Activated CD4-positive, alpha-beta T cell treated with anti-CD3 and anti-CD28 coated beads, Interleukin-2, amount 10 ng/mL, durations not matched to agents 24 days and 14 days (primary cell): ENCODE measurements around the gene TNFRSF6B. TPM values are rescaled to one million over a fixed set of nuclear protein-coding genes. Genes with fewer than 3 reads are reported as not detected.
"Not testable (repeated sequence)": the region's sequence is repeated elsewhere in the genome, so short reads cannot be mapped to it uniquely, and the experiment has no call there.

Experiments
- DNase-seq: peaks from one replicate; pipeline ENCODE4 v3.0.0; 2022
- H3K27ac Mint-ChIP-seq: one replicate; pipeline ENCODE4 v1.8.0; 2022; ENCODE audit warnings: mild to moderate bottlenecking, mixed read lengths
- H3K27me3 Mint-ChIP-seq: one replicate; pipeline ENCODE4 v1.8.0; 2022; ENCODE audit warnings: mixed read lengths
- H3K36me3 Mint-ChIP-seq: one replicate; pipeline ENCODE4 v1.8.0; 2022; ENCODE audit warnings: low read depth, mild to moderate bottlenecking, mixed read lengths
- H3K4me1 Mint-ChIP-seq: one replicate; pipeline ENCODE4 v1.8.0; 2021; ENCODE audit warnings: mixed read lengths
- H3K4me3 Mint-ChIP-seq: one replicate; pipeline ENCODE4 v1.8.0; 2022; ENCODE audit warnings: mild to moderate bottlenecking, moderate library complexity, mixed read lengths
- H3K9me3 Mint-ChIP-seq: one replicate; pipeline ENCODE4 v1.8.0; 2021; ENCODE audit warnings: mixed read lengths
- intact Hi-C: fragments of 100-400 bp; cut with micrococcal nuclease; formaldehyde crosslinking; loops from one replicate; pipeline ENCODE4 v1.15.1; 2023
- total RNA-seq: library from RNA; stranded (reverse); gene quantifications from 2 replicates; pipeline ENCODE4 v1.2.3, GENCODE V29; 2022

TNFRSF6B gene
- total RNA-seq, 1 donor from 2014 or later: not detected

GRCh38 chr20:63708301-63709148 is 12.1 kb downstream of the TNFRSF6B start:
- peaks cover 27% of the 10 kb centered on the region for H3K4me1 Mint-ChIP-seq
- peaks cover 60% of the 10 kb centered on the region for H3K36me3 Mint-ChIP-seq
- H3K27me3 Mint-ChIP-seq: no peaks in the 10 kb centered on the region
- intact Hi-C loops: loop anchor here (5.0 kb wide), 3 partner anchors 34 to 354 kb away; partner anchors contain the start of genes TCEA2 and UCKL1
- peak overlapping the region; percentile 80 for H3K27ac Mint-ChIP-seq
- no peaks in the 10 kb centered on the region for H3K9me3 Mint-ChIP-seq
- H3K4me3 Mint-ChIP-seq: peak overlapping the region; percentile 95
- no peak for DNase-seq

- Mint-ChIP-seq H3K36me3 (peaks cover 65% of the 10 kb centered on the region), H3K27ac (no peak overlapping the region), H3K9me3 (no peaks in the 10 kb centered on the region), H3K4me1 (peaks cover 27% of the 10 kb centered on the region), H3K27me3 (no peaks in the 10 kb centered on the region), H3K4me3 (peak overlapping the region; percentile 95)
- intact Hi-C loops: loop anchor here (5.0 kb wide), 3 partner anchors 33 to 353 kb away; partner anchors contain the start of genes TCEA2 and UCKL1
- DNase-seq: no peak
Observed at GRCh38 chr20:63709149-63709527, 12.7 kb downstream of the TNFRSF6B start.

GRCh38 chr20:63711085-63711645 is 14.7 kb downstream of the TNFRSF6B start:
- no peak overlapping the region for H3K27ac Mint-ChIP-seq
- intact Hi-C loops: no loop called here
- DNase-seq: no peak
- H3K9me3 Mint-ChIP-seq: peaks cover 7% of the 10 kb centered on the region
- H3K4me1 Mint-ChIP-seq: peaks cover 28% of the 10 kb centered on the region
- H3K4me3 Mint-ChIP-seq: no peak overlapping the region
- H3K27me3 Mint-ChIP-seq: no peaks in the 10 kb centered on the region
- H3K36me3 Mint-ChIP-seq: peaks cover 68% of the 10 kb centered on the region

- Mint-ChIP-seq H3K4me1 (peaks cover 24% of the 10 kb centered on the region), H3K4me3 (no peak overlapping the region), H3K9me3 (peaks cover 8% of the 10 kb centered on the region), H3K27me3 (no peaks in the 10 kb centered on the region), H3K27ac (no peak overlapping the region), H3K36me3 (peaks cover 72% of the 10 kb centered on the region)
- intact Hi-C loops: no loop called here
- DNase-seq: no peak
Observed at GRCh38 chr20:63712191-63712590, 15.7 kb downstream of the TNFRSF6B start.

GRCh38 chr20:63714858-63715257 is 18.4 kb downstream of the TNFRSF6B start:
- H3K9me3 Mint-ChIP-seq: peaks cover 14% of the 10 kb centered on the region
- peaks cover 79% of the 10 kb centered on the region for H3K36me3 Mint-ChIP-seq
- peaks cover 19% of the 10 kb centered on the region for H3K4me1 Mint-ChIP-seq
- no peak overlapping the region for H3K4me3 Mint-ChIP-seq
- DNase-seq: no peak
- no peak overlapping the region for H3K27ac Mint-ChIP-seq
- intact Hi-C loops: no loop called here
- H3K27me3 Mint-ChIP-seq: no peaks in the 10 kb centered on the region

GRCh38 chr20:63718996-63719395 is 22.5 kb downstream of the TNFRSF6B start:
- no peak for DNase-seq
- Mint-ChIP-seq H3K27me3 (no peaks in the 10 kb centered on the region), H3K9me3 (peaks cover 14% of the 10 kb centered on the region), H3K27ac (no peak overlapping the region), H3K4me1 (peaks cover 16% of the 10 kb centered on the region), H3K36me3 (peaks cover 75% of the 10 kb centered on the region), H3K4me3 (no peak overlapping the region)
- intact Hi-C loops: no loop called here

- intact Hi-C loops, H3K4me3 Mint-ChIP-seq, H3K27ac Mint-ChIP-seq, H3K27me3 Mint-ChIP-seq, DNase-seq: not testable (repeated sequence)
- H3K9me3 Mint-ChIP-seq: peaks cover 13% of the 10 kb centered on the region
- H3K4me1 Mint-ChIP-seq: peaks cover 23% of the 10 kb centered on the region
- peaks cover 65% of the 10 kb centered on the region for H3K36me3 Mint-ChIP-seq
Observed at GRCh38 chr20:63722967-63723622, 26.6 kb downstream of the TNFRSF6B start.

GRCh38 chr20:63730189-63730733 is 33.8 kb downstream of the TNFRSF6B start:
- not testable (repeated sequence) for H3K4me3 Mint-ChIP-seq, H3K9me3 Mint-ChIP-seq, H3K27ac Mint-ChIP-seq, H3K27me3 Mint-ChIP-seq
- intact Hi-C loops: loop anchor here (1.0 to 10.0 kb wide), 3 partner anchors 23 to 245 kb away; partner anchors contain the start of genes ARFRP1 and SAMD10
- DNase-seq: peak; percentile 65
- H3K36me3 Mint-ChIP-seq: peaks cover 42% of the 10 kb centered on the region
- H3K4me1 Mint-ChIP-seq: peaks cover 33% of the 10 kb centered on the region

- Mint-ChIP-seq H3K36me3 (peaks cover 41% of the 10 kb centered on the region), H3K27ac (no peak overlapping the region), H3K4me3 (no peak overlapping the region), H3K9me3 (peaks cover 3% of the 10 kb centered on the region), H3K4me1 (peaks cover 36% of the 10 kb centered on the region), H3K27me3 (no peaks in the 10 kb centered on the region)
- intact Hi-C loops: loop anchor here (5.0 to 10.0 kb wide), 2 partner anchors 94 to 243 kb away; partner anchors contain the start of gene SAMD10
- no peak for DNase-seq
Observed at GRCh38 chr20:63731410-63731809, 35.0 kb downstream of the TNFRSF6B start.

GRCh38 chr20:63732118-63733095 is 36.0 kb downstream of the TNFRSF6B start:
- DNase-seq: no peak
- Mint-ChIP-seq H3K27me3 (no peaks in the 10 kb centered on the region), H3K9me3 (no peaks in the 10 kb centered on the region), H3K36me3 (peaks cover 36% of the 10 kb centered on the region), H3K4me1 (peaks cover 35% of the 10 kb centered on the region), H3K27ac (no peak overlapping the region), H3K4me3 (no peak overlapping the region)
- intact Hi-C loops: loop anchor here (5.0 to 10.0 kb wide), 2 partner anchors 95 to 242 kb away; partner anchors contain the start of gene SAMD10

- no peak for DNase-seq
- intact Hi-C loops: loop anchor here (5.0 to 10.0 kb wide), 2 partner anchors 96 to 242 kb away; partner anchors contain the start of gene SAMD10
- peaks cover 30% of the 10 kb centered on the region for H3K4me1 Mint-ChIP-seq
- H3K4me3 Mint-ChIP-seq: no peak overlapping the region
- no peaks in the 10 kb centered on the region for H3K27me3 Mint-ChIP-seq
- no peak overlapping the region for H3K27ac Mint-ChIP-seq
- peaks cover 32% of the 10 kb centered on the region for H3K36me3 Mint-ChIP-seq
- no peaks in the 10 kb centered on the region for H3K9me3 Mint-ChIP-seq
Observed at GRCh38 chr20:63733117-63733516, 36.7 kb downstream of the TNFRSF6B start.

GRCh38 chr20:63733579-63734081 is 37.2 kb downstream of the TNFRSF6B start:
- no peaks in the 10 kb centered on the region for H3K9me3 Mint-ChIP-seq
- peaks cover 28% of the 10 kb centered on the region for H3K4me1 Mint-ChIP-seq
- intact Hi-C loops: loop anchor here (5.0 to 10.0 kb wide), 2 partner anchors 96 to 241 kb away; partner anchors contain the start of gene SAMD10
- H3K27ac Mint-ChIP-seq: peak overlapping the region; percentile 62
- no peaks in the 10 kb centered on the region for H3K27me3 Mint-ChIP-seq
- peak; percentile 59 for DNase-seq
- H3K36me3 Mint-ChIP-seq: peaks cover 27% of the 10 kb centered on the region
- H3K4me3 Mint-ChIP-seq: peak overlapping the region; percentile 20
